MM.1S (cell line): ENCODE measurements around the gene MPZL1.

Experiments
- CTCF ChIP-seq: fragments of 300-600 bp; sonication (generic); IDR thresholded peaks from 2 replicates; pipeline ENCODE4 v1.5.1; 2016; ENCODE audit warnings: antibody characterized with exemption, low read length, mixed read lengths
- EZH2 ChIP-seq: fragments of 300-600 bp; sonication (generic); optimal IDR thresholded peaks from 2 replicates; pipeline ENCODE3; 2017; ENCODE audit warnings: low read depth, mild to moderate bottlenecking, antibody characterized with exemption, low read length, mixed read lengths
- EZH2phosphoT487 ChIP-seq: fragments of 300-600 bp; sonication (generic); IDR thresholded peaks from 2 replicates; pipeline ENCODE4 v1.6.1; 2018; ENCODE audit warnings: antibody characterized with exemption, low read length

- no peak for TF ChIP-seq CTCF
- no peak for TF ChIP-seq EZH2phosphoT487
- TF ChIP-seq EZH2 = no peak
Measured at GRCh38 chr1:167836197-167836596, 114.4 kb downstream of the MPZL1 start.
